ENCODE data around the gene TBC1D16.

TBC1D16 gene

DNA sequence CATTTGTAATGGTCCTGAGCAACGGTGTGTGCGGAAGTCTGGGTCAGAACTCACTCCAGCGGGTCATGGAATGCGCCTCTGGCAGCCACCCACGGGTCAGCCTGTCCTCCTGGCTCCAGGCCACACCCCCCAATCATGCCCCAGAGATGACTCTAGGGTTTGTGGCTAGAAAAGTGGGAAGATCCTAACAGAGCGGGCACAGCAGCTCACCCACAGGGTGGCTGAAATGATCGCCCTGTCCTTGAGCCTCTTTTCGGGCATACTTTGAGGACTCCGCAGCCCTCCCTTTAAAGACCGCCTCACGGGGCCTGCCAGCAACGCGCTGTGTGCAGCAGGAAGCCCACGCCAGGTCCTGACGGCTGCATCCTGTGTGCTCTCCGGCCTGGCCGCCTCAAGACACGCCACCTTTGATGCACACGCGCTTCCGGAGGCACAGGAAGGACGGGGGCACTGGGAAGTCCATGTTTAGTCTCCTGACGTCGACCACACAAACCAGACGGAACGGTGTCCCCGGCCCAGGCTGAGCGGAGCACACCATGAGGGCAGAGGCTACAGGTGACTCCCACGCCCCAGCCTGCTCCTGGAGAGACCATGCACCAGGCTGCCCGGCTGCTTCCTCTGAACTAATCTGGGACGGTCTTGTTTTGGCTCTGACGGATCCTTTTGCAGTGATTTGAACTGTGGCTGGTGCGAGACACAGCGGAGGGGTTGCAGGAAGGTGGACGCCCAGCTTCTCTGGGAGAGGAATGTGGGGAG, 92.9 kb downstream of the TBC1D16 start:
- CTCF ChIA-PET = interaction anchor here (0.8 to 1.4 kb wide), 2 partner anchors 28 to 50 kb away, joined by 3 to 4 read pairs; no protein-coding TSS in a partner anchor
- no peaks in the 10 kb centered on the region for H3K9me3 ChIP-seq (ENCODE audit: control extremely low read depth in 1 of 5, control insufficient read depth in 4 of 5, insufficient read depth in 2 of 5, low read depth in 1 of 5, low read length in 4 of 5)
- DNase-seq = peak; percentile 84 to 99 (median 96)
- peaks cover 0 to 18% (median 13%) of the 10 kb centered on the region in 4 experiments for H3K36me3 ChIP-seq (ENCODE audit: control insufficient read depth in 4 of 4, insufficient read depth in 4 of 4, low read length in 3 of 4)
- H3K4me3 ChIP-seq (ENCODE audit: control insufficient read depth in 1 of 7, extremely low read depth in 1 of 7, insufficient read depth in 4 of 7, low read depth in 2 of 7, low read length in 6 of 7) = peak overlapping the region in 2 of 7 experiments; percentile 36 to 57
- H3K27ac ChIP-seq (ENCODE audit: insufficient read depth in 1 of 2, low read depth in 1 of 2, low read length in 2 of 2, poor library complexity in 1 of 2, severe bottlenecking in 2 of 2) = peak overlapping the region in 1 of 2 experiments; percentile 40
- 17% methylated on average over 30 of the region's 35 CpGs for WGBS (ENCODE audit: insufficient coverage)
- peaks cover 0 to 31% (median 21%) of the 10 kb centered on the region in 4 experiments for H3K4me1 ChIP-seq (ENCODE audit: control extremely low read depth in 1 of 4, control insufficient read depth in 4 of 4, insufficient read depth in 4 of 4, low read length in 3 of 4)
- POLR2A ChIA-PET = no interaction called here
- no peaks in the 10 kb centered on the region for H3K27me3 ChIP-seq (replicated peaks in 2 of 5; ENCODE audit: control insufficient read depth in 4 of 5, insufficient read depth in 5 of 5, low read length in 4 of 5)

DNA sequence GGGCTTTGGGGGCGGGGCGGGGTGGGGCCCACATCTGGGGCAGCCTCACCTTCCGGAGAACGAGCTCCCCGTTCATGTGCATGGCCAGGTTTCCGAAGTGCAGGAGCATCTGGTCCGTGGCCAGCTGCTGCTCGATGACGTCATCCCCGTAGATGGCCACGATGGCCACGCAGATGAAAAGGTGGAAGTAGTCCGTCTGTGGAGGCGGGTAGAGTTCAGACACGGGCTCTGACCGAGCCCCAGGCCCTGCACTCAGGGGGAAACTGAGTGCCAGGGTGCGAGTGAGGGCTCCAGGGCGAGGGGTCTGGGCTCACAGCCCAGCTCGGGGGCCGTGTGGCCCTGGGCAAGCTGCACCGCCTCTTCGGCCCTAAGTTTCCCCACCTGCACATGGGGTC, 93.7 kb downstream of the TBC1D16 start:
- DNase-seq = no peak
- 90% methylated on average over 20 of the region's 22 CpGs for WGBS (ENCODE audit: insufficient coverage)
- no peak overlapping the region for H3K27ac ChIP-seq (ENCODE audit: insufficient read depth in 1 of 2, low read depth in 1 of 2, low read length in 2 of 2, poor library complexity in 1 of 2, severe bottlenecking in 2 of 2)
- H3K9me3 ChIP-seq (ENCODE audit: control extremely low read depth in 1 of 5, control insufficient read depth in 4 of 5, insufficient read depth in 2 of 5, low read depth in 1 of 5, low read length in 4 of 5) = no peaks in the 10 kb centered on the region
- peaks cover 0 to 18% (median 12%) of the 10 kb centered on the region in 4 experiments for H3K36me3 ChIP-seq (ENCODE audit: control insufficient read depth in 4 of 4, insufficient read depth in 4 of 4, low read length in 3 of 4)
- POLR2A ChIA-PET = no interaction called here
- CTCF ChIA-PET = interaction anchor here (1.4 kb wide), 1 partner anchor 28 kb away, joined by 4 read pairs; no protein-coding TSS in a partner anchor
- H3K4me3 ChIP-seq (ENCODE audit: control insufficient read depth in 1 of 7, extremely low read depth in 1 of 7, insufficient read depth in 4 of 7, low read depth in 2 of 7, low read length in 6 of 7) = no peak overlapping the region
- H3K4me1 ChIP-seq (ENCODE audit: control extremely low read depth in 1 of 4, control insufficient read depth in 4 of 4, insufficient read depth in 4 of 4, low read length in 3 of 4) = peaks cover 0 to 39% (median 28%) of the 10 kb centered on the region in 4 experiments
- H3K27me3 ChIP-seq (replicated peaks in 2 of 5; ENCODE audit: control insufficient read depth in 4 of 5, insufficient read depth in 5 of 5, low read length in 4 of 5) = no peaks in the 10 kb centered on the region

DNA sequence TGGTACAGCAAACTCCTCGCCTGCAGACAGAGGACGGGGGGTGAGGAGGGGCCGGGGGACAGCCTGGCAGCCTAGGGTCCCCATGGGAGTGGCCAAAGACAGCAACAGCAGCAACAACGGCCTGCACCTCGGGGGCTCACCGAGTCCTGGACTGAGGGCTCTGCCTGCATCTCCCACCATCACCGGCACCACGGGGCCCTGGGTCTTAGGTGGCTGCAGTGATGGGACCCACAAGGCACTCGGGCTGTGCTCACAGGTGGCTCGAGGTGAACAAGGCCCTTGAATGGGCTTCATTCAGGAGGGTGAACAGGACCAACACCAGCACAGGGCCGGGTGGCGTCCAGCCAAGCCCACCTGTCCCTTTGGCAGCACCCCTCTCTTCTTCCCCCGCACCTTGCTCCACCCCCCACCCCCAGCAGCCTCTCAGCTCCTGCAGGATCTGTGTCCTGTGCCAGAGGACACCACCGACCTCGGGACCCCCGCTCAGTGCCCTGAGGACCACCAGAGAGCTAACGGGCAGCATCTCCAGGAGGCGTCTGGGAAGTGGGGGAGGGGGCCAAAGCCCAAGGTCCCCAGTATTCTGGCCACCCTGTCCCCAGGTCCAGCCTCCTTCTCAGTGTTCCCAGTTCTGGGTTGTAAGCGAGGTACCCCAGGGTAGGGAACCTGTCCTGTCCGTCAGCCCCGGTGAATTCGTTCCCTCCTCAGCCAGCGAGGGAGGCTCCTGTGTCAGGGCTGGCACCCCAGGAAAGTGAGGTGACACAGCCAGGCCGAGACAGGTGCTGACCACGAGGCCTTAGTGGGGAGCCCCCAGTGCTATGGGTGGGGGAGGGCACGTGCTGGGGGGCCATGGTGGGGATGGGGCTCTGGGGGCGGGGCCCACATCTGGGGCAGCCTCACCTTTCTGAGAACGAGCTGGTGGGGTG, 94.3 kb downstream of the TBC1D16 start:
- DNase-seq = no peak
- Histone ChIP-seq H3K36me3 (ENCODE audit: control insufficient read depth in 4 of 4, insufficient read depth in 4 of 4, low read length in 3 of 4) (peaks cover 0 to 18% (median 10%) of the 10 kb centered on the region in 4 experiments), H3K4me3 (ENCODE audit: control insufficient read depth in 1 of 7, extremely low read depth in 1 of 7, insufficient read depth in 4 of 7, low read depth in 2 of 7, low read length in 6 of 7) (no peak overlapping the region), H3K9me3 (ENCODE audit: control extremely low read depth in 1 of 5, control insufficient read depth in 4 of 5, insufficient read depth in 2 of 5, low read depth in 1 of 5, low read length in 4 of 5) (no peaks in the 10 kb centered on the region), H3K4me1 (ENCODE audit: control extremely low read depth in 1 of 4, control insufficient read depth in 4 of 4, insufficient read depth in 4 of 4, low read length in 3 of 4) (peaks cover 0 to 45% (median 35%) of the 10 kb centered on the region in 4 experiments), H3K27me3 (replicated peaks in 2 of 5; ENCODE audit: control insufficient read depth in 4 of 5, insufficient read depth in 5 of 5, low read length in 4 of 5) (no peaks in the 10 kb centered on the region), H3K27ac (ENCODE audit: insufficient read depth in 1 of 2, low read depth in 1 of 2, low read length in 2 of 2, poor library complexity in 1 of 2, severe bottlenecking in 2 of 2) (no peak overlapping the region)
- ChIA-PET POLR2A (no interaction called here), CTCF (interaction anchor here (1.4 kb wide), 1 partner anchor 29 kb away, joined by 4 read pairs; no protein-coding TSS in a partner anchor)
- WGBS (ENCODE audit: insufficient coverage) = 95% methylated on average over 16 of the region's 28 CpGs

DNA sequence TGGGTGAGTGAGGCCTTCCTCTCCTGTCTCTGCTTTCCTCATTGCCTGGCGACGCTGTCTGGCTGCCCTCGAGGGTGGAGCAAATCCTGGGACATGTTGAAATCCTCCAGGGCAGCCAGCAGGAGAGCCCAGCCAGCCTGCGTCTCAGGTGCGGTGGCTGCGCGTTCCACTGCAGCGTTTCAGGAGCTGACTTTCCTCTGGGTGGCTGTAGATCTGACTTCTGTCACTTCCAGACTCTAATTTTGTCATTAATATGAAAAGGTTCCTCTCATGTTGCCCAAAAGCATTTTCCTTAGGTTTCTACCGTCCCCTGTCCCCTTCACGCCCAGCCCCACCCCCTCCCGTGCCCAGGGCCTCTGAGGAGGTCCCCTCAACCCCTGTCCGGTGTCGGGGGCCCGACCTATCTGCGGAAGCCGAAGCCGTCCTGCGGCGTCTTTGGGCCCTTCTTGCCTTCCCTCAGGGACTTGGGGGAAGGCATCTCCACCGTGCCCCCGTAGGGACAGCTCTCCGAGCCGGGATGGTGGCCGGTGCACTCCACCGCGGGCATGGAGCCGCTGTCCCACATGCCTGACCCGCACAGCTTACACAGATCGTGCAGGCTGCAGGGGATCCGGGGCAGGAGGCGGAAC, 95.1 kb downstream of the TBC1D16 start:
- Histone ChIP-seq H3K36me3 (ENCODE audit: control insufficient read depth in 4 of 4, insufficient read depth in 4 of 4, low read length in 3 of 4) (peaks cover 0 to 18% (median 10%) of the 10 kb centered on the region in 4 experiments), H3K27ac (ENCODE audit: insufficient read depth in 1 of 2, low read depth in 1 of 2, low read length in 2 of 2, poor library complexity in 1 of 2, severe bottlenecking in 2 of 2) (no peak overlapping the region), H3K27me3 (replicated peaks in 2 of 5; ENCODE audit: control insufficient read depth in 4 of 5, insufficient read depth in 5 of 5, low read length in 4 of 5) (no peaks in the 10 kb centered on the region), H3K4me1 (ENCODE audit: control extremely low read depth in 1 of 4, control insufficient read depth in 4 of 4, insufficient read depth in 4 of 4, low read length in 3 of 4) (peaks cover 0 to 47% (median 38%) of the 10 kb centered on the region in 4 experiments), H3K4me3 (ENCODE audit: control insufficient read depth in 1 of 7, extremely low read depth in 1 of 7, insufficient read depth in 4 of 7, low read depth in 2 of 7, low read length in 6 of 7) (no peak overlapping the region), H3K9me3 (ENCODE audit: control extremely low read depth in 1 of 5, control insufficient read depth in 4 of 5, insufficient read depth in 2 of 5, low read depth in 1 of 5, low read length in 4 of 5) (no peaks in the 10 kb centered on the region)
- DNase-seq = no peak
- 98% methylated on average over 31 of the region's 31 CpGs for WGBS (ENCODE audit: insufficient coverage)
- ChIA-PET CTCF (no interaction called here), POLR2A (no interaction called here)

DNA sequence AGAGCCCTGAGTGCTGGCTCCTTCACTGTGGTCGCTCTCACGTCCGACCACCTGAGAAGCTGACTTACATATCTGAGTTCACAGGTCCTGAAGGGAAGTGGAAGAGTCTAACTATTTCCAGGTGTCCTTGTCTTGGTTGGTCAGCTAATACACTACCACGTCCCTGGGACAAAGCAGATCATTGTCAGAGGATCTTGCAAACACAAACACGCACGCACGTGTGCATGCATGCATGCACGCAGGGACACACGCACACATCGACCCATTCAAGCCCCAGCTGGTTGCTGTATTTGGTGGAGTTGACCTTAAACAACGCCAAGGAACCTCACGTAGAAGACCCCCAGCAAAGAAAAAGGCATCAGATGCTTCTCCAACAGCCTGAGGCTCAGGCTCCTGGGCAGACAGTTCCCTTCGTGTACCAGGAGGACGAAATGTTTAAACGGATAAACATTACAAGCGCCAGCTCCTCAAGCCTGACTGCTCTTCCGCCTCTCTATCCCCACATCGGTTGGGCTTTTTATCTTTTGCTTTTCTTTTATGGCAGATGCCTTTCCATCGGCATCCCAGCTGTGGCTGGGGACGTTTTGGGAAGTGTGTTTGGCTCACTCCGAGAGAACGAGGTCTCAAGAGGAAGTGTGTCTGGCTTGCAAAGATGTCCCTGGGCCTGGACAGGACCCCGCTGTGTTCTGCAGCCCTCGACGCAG, 95.8 kb downstream of the TBC1D16 start:
- no peak for DNase-seq
- 93% methylated on average over 22 of the region's 25 CpGs for WGBS (ENCODE audit: insufficient coverage)
- Histone ChIP-seq H3K4me1 (ENCODE audit: control extremely low read depth in 1 of 4, control insufficient read depth in 4 of 4, insufficient read depth in 4 of 4, low read length in 3 of 4) (peaks cover 0 to 54% (median 39%) of the 10 kb centered on the region in 4 experiments), H3K27ac (ENCODE audit: insufficient read depth in 1 of 2, low read depth in 1 of 2, low read length in 2 of 2, poor library complexity in 1 of 2, severe bottlenecking in 2 of 2) (no peak overlapping the region), H3K36me3 (ENCODE audit: control insufficient read depth in 4 of 4, insufficient read depth in 4 of 4, low read length in 3 of 4) (peaks cover 0 to 18% (median 10%) of the 10 kb centered on the region in 4 experiments), H3K4me3 (ENCODE audit: control insufficient read depth in 1 of 7, extremely low read depth in 1 of 7, insufficient read depth in 4 of 7, low read depth in 2 of 7, low read length in 6 of 7) (no peak overlapping the region), H3K27me3 (replicated peaks in 2 of 5; ENCODE audit: control insufficient read depth in 4 of 5, insufficient read depth in 5 of 5, low read length in 4 of 5) (no peaks in the 10 kb centered on the region), H3K9me3 (ENCODE audit: control extremely low read depth in 1 of 5, control insufficient read depth in 4 of 5, insufficient read depth in 2 of 5, low read depth in 1 of 5, low read length in 4 of 5) (no peaks in the 10 kb centered on the region)
- CTCF ChIA-PET = no interaction called here
- POLR2A ChIA-PET = no interaction called here

DNA sequence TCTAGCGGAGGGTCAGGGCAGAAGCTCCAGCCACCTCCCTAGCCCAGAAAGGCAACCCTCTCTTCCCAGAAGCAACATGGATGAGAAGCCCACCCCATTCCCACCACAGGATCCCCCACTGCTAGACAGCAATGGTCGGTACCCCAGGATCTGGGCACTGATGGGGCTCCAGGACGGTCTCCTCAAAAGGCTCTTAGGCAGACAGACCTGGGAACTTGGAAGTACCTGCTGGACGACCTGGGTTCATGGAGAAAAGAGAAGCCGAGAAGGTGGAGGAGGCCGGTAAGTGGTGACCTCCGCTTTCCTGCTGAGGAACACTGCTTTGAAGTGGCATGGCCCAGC, 96.6 kb downstream of the TBC1D16 start:
- WGBS (ENCODE audit: insufficient coverage) = 90% methylated on average over 5 of the region's 7 CpGs
- no peak overlapping the region for H3K27ac ChIP-seq (ENCODE audit: insufficient read depth in 1 of 2, low read depth in 1 of 2, low read length in 2 of 2, poor library complexity in 1 of 2, severe bottlenecking in 2 of 2)
- DNase-seq = no peak
- ChIA-PET CTCF (no interaction called here), POLR2A (no interaction called here)
- H3K9me3 ChIP-seq (ENCODE audit: control extremely low read depth in 1 of 5, control insufficient read depth in 4 of 5, insufficient read depth in 2 of 5, low read depth in 1 of 5, low read length in 4 of 5) = no peaks in the 10 kb centered on the region
- no peaks in the 10 kb centered on the region for H3K27me3 ChIP-seq (replicated peaks in 2 of 5; ENCODE audit: control insufficient read depth in 4 of 5, insufficient read depth in 5 of 5, low read length in 4 of 5)
- peaks cover 0 to 62% (median 46%) of the 10 kb centered on the region in 4 experiments for H3K4me1 ChIP-seq (ENCODE audit: control extremely low read depth in 1 of 4, control insufficient read depth in 4 of 4, insufficient read depth in 4 of 4, low read length in 3 of 4)
- no peak overlapping the region for H3K4me3 ChIP-seq (ENCODE audit: control insufficient read depth in 1 of 7, extremely low read depth in 1 of 7, insufficient read depth in 4 of 7, low read depth in 2 of 7, low read length in 6 of 7)
- peaks cover 0 to 12% (median 9%) of the 10 kb centered on the region in 4 experiments for H3K36me3 ChIP-seq (ENCODE audit: control insufficient read depth in 4 of 4, insufficient read depth in 4 of 4, low read length in 3 of 4)
